Fibroblast of pulmonary artery (primary cell): ENCODE data around the gene MRPL9.
"Not testable (repeated sequence)": the region's sequence is repeated elsewhere in the genome, so short reads cannot be mapped to it uniquely, and the experiment has no call there.

ENCODE experiments used
- DNase-seq: peaks from one replicate; pipeline ENCODE4 v3.0.0-alpha.2; 2010; ENCODE audit warnings: low read depth
- H3K4me3 ChIP-seq: replicated peaks from 2 replicates; pipeline ENCODE4 v1.5.1; 2011; ENCODE audit warnings: low read depth, mild to moderate bottlenecking, control low read depth, low read length, moderate library complexity
- CTCF ChIP-seq: IDR thresholded peaks from 2 replicates; pipeline ENCODE4 v1.5.1; 2011; ENCODE audit warnings: mild to moderate bottlenecking, control low read depth, low read length, inconsistent platforms; ENCODE audit errors: missing control alignments

The MRPL9 gene

DNA sequence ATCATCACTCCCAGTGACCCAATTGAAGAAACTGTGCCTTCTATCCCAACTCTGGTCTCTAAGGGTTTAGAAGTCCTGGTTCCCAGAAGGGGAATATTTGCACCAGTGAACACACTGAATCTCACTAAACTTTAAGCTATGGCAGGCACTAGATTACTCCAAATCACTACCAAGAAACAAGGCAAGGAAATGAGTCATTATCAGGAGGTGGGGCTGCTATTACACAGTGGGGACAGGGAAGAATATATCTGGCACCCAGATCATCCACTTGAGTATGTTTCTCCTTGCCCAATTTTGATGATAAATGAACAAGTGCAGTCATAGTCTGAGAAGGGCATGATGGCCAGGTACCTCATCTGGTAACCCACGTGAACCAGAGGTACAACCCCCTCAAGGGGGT, 7.0 kb downstream of the MRPL9 start:
- peak; percentile 51 for DNase-seq
- no peak for TF ChIP-seq CTCF
- H3K4me3 ChIP-seq, result no peak overlapping the region

DNA sequence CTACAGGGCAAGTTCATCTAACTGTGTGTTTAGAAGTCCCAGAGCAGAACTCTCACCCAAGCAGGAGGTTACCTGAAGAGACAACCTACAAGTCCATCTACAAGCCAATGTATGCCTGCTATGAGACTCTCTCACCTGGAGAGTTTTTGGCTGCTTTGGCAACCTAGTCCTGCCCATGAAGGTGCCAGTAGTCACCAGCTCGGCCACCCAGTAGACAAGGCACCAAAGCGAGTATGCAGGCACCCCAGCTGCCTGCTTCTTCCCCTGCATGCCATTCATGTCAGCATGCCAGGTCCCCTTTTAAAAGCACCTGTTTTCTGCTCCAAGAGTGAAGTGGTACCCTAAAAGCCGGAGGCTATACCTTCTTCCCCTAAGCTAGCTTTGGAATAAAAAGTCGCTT, 21.8 kb downstream of the MRPL9 start:
- no peak for DNase-seq
- no peak overlapping the region for H3K4me3 ChIP-seq
- TF ChIP-seq CTCF, result no peak

DNA sequence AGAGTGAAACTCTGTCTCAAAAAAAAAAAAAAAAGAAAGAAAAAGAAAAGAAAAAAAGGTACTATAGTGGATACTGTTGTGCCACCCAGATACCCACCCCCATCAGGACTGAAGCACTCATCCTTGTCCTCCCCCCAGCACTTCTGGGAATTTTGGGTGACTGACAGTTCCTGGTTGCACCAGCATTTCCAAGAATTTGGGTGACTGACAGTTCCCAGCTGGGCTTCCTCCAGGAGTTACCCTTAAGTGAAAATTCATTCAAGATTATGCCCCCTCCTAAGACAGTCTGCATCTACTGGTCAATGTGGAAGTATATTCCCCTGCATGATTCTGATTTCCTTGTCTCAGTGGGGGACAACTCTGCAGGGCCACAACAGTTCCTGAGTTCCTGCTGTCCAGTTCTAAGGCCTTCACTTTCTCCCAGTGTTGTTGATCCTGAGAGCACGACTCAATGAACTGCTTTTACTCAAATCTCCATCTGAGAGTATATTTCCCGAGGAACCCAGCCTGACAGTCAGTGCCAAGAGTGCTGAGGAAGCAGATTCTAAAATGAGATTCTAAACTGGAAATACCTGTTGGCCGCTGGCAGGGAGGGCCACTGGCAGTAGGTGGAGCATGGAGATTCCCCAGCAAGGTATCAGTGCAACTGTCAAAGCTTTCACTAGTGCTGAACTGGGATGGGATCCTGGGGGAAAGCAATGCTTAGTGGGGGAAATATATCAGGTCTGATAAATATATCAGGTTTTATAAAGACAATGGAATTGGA, 23.5 kb downstream of the MRPL9 start:
- no peak for TF ChIP-seq CTCF
- H3K4me3 ChIP-seq, result no peak overlapping the region
- no peak for DNase-seq

DNA sequence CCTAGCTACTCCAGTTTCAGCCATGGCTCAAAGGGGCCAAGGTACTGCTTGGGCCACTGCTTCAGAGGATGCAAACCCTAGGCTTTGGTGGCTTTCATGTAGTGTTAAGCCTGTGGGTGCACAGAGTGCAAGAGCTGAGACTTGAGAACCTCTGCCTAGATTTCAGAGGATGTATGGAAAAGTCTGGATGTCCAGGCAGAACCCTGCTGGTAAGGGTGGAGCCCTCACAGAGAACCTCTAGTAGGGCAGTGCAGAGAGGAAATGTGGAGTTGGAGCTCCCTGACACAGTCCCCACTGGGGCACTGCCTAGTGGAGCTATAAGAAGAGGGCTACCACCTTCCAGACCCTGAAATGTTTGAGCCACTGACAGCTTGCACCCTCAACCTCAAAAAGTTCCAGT, 25.8 kb downstream of the MRPL9 start:
- no peak overlapping the region for H3K4me3 ChIP-seq
- TF ChIP-seq CTCF, result no peak
- DNase-seq, result no peak

GRCh38 chr1:151737026-151737425, 26.3 kb downstream of the MRPL9 start:
- no peak overlapping the region for H3K4me3 ChIP-seq
- DNase-seq, result no peak
- TF ChIP-seq CTCF, result no peak

DNA sequence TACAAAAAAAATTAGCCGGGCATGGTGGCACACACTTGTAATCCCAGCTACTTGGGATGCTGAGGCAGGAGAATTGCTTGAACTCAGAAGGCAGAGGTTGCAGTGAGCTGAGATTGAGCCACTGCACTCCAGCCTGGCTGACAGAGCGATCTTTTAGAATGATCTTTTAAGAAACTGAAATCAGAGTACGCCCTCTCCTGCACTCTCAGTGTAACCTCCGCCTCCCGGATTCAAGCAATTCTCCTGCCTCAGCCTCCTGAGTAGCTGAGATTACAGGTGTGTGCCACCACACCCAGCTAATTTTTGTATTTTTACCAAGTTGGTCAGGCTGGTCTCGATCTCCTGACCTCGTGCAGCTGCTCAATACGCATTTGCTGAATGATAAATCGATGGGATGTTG, 29.3 kb downstream of the MRPL9 start:
- not testable (repeated sequence) for H3K4me3 ChIP-seq, DNase-seq

DNA sequence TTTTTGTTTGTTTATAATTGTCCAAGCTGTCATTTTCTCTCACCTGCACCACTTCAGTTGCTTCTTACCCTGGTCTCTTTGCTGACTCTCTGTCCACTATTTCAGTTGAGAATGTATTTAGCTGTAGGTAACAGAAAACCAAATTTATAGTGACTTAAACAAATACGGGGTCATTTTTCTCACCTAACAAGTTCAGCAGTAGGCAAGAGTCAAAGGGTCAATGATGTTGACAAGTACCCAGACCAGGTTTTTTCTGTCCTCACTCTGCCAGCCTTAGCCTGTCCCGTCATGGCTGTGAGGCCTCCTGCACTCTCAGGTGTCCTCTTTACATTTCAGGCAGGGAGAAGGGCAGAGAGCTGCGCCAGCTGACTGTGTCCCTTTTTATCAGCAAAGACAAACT, 30.2 kb downstream of the MRPL9 start:
- TF ChIP-seq CTCF, result no peak
- DNase-seq, result no peak
- no peak overlapping the region for H3K4me3 ChIP-seq
